SK-N-SH (cell line): Measurements from ENCODE around the gene PCGF3. TPM values are rescaled to one million over a fixed set of nuclear protein-coding genes. Genes with fewer than 3 reads are reported as not detected.

Source experiments
- CTCF ChIA-PET: fragments of 300-600, 350-600 bp; formaldehyde crosslinking; extraction: SDS; loops from one replicate; lab custom pipeline; 2021; lab: Yijun Ruan, JAX
- POLR2A ChIA-PET: fragments of 350-600 bp; sonication (Branson Sonifier 250); formaldehyde crosslinking; extraction: SDS; loops from one replicate; lab custom pipeline; 2020; ENCODE audit warnings: antibody characterized with exemption, inconsistent platforms; lab: Yijun Ruan, JAX
- DNase-seq: peaks from one replicate; pipeline ENCODE4 v3.0.0; 2012
- H2AFZ ChIP-seq: fragments of 200-600 bp; sonication (generic); 2 replicates; pipeline ENCODE4 v1.8.1; 2016; ENCODE audit warnings: antibody characterized with exemption, mild to moderate bottlenecking, low read depth
- H3F3A ChIP-seq: fragments of 200-600 bp; sonication (generic); replicated peaks from 2 replicates; pipeline ENCODE3; 2016; ENCODE audit warnings: antibody characterized with exemption, mild to moderate bottlenecking; ENCODE audit not compliant: insufficient read depth
- H3K27ac ChIP-seq, 2 experiments: fragments of 200-500 bp in 1 of 2; fragments of 200-600 bp in 1 of 2; sonication (Bioruptor generic) in 1 of 2; sonication (generic), shearing (Covaris generic) in 1 of 2; 2 replicates each; pipeline versions ENCODE4 v1.5.1 to v1.6.1; 2014 to 2016; ENCODE audit warnings: low read depth in 2 of 2, inconsistent platforms in 1 of 2, low read length in 1 of 2, mild to moderate bottlenecking in 1 of 2, mixed read lengths in 1 of 2
- H3K27me3 ChIP-seq: fragments of 200-600 bp; sonication (generic), shearing (Covaris generic); 2 replicates; pipeline ENCODE4 v1.6.1; 2016; ENCODE audit warnings: mixed run types; ENCODE audit not compliant: insufficient read depth
- H3K36me3 ChIP-seq, 2 experiments: fragments of 200-500 bp in 1 of 2; fragments of 200-600 bp in 1 of 2; sonication (Bioruptor generic) in 1 of 2; sonication (generic) in 1 of 2; replicated peaks in 1 of 2; 2 replicates each; pipeline versions ENCODE3 to v1.5.1; 2014 to 2016; ENCODE audit warnings: low read length in 1 of 2, mild to moderate bottlenecking in 1 of 2; ENCODE audit not compliant: insufficient read depth in 2 of 2, control insufficient read depth in 1 of 2
- H3K4me1 ChIP-seq, 2 experiments: fragments of 200-500 bp in 1 of 2; fragments of 200-600 bp in 1 of 2; sonication (Bioruptor generic) in 1 of 2; sonication (generic), shearing (Covaris generic) in 1 of 2; 2 replicates each; pipeline versions ENCODE4 v1.5.1 to v1.6.1; 2014 to 2016; ENCODE audit warnings: low read depth in 1 of 2, low read length in 1 of 2, mixed run types in 1 of 2; ENCODE audit not compliant: insufficient read depth in 2 of 2, control insufficient read depth in 1 of 2
- H3K4me2 ChIP-seq: fragments of 200-600 bp; sonication (generic), shearing (Covaris generic); 2 replicates; pipeline ENCODE4 v1.6.1; 2017; ENCODE audit warnings: mixed run types
- H3K4me3 ChIP-seq, 2 experiments: fragments of 200-500 bp in 1 of 2; fragments of 200-600 bp in 1 of 2; sonication (Bioruptor generic) in 1 of 2; sonication (generic), shearing (Covaris generic) in 1 of 2; 2 replicates each; pipeline versions ENCODE4 v1.5.1 to v1.8.1; 2014 to 2016; ENCODE audit warnings: low read depth in 2 of 2, inconsistent platforms in 1 of 2, low read length in 1 of 2, mild to moderate bottlenecking in 1 of 2, mixed read lengths in 1 of 2, moderate library complexity in 1 of 2
- H3K79me2 ChIP-seq: fragments of 200-600 bp; sonication (generic); 2 replicates; pipeline ENCODE4 v1.8.1; 2017; ENCODE audit warnings: mild to moderate bottlenecking; ENCODE audit not compliant: insufficient read depth
- H3K9ac ChIP-seq: fragments of 200-600 bp; sonication (generic); 2 replicates; pipeline ENCODE4 v1.6.1; 2017; ENCODE audit warnings: mixed run types
- H3K9me2 ChIP-seq: fragments of 200-600 bp; sonication (generic); 2 replicates; pipeline ENCODE4 v1.6.1; 2017; ENCODE audit warnings: mixed run types
- H3K9me3 ChIP-seq: fragments of 200-600 bp; sonication (generic); 2 replicates; pipeline ENCODE4 v1.6.1; 2017; ENCODE audit warnings: mixed run types, mild to moderate bottlenecking, moderate library complexity
- H4K20me1 ChIP-seq: fragments of 200-600 bp; sonication (generic); 2 replicates; pipeline ENCODE4 v1.6.1; 2017; ENCODE audit warnings: mild to moderate bottlenecking, mixed run types; ENCODE audit not compliant: insufficient read depth
- CHD2 ChIP-seq: fragments of 150-350 bp; IDR thresholded peaks from 2 replicates; pipeline ENCODE4 v1.6.1; 2018; ENCODE audit warnings: low read length; ENCODE audit not compliant: partially characterized antibody
- CTCF ChIP-seq: fragments of 200-600 bp; sonication (generic); IDR thresholded peaks from 2 replicates; pipeline ENCODE4 v1.6.1; 2017; ENCODE audit warnings: antibody characterized with exemption, mild to moderate bottlenecking, moderate library complexity
- ELF1 ChIP-seq: IDR thresholded peaks from 2 replicates; pipeline ENCODE4 v1.4.0; 2012
- EP300 ChIP-seq, 2 experiments: IDR thresholded peaks; 2 replicates each; pipeline versions ENCODE4 v1.4.0 to v1.6.1; 2012; ENCODE audit warnings: borderline replicate concordance in 1 of 2, low read depth in 1 of 2, low read length in 1 of 2
- FOXM1 ChIP-seq: IDR thresholded peaks from 2 replicates; pipeline ENCODE4 v1.4.0; 2012; ENCODE audit warnings: low read depth, mild to moderate bottlenecking
- JUND ChIP-seq: IDR thresholded peaks from 2 replicates; pipeline ENCODE4 v1.4.0; 2012
- MEF2A ChIP-seq: IDR thresholded peaks from 2 replicates; pipeline ENCODE4 v1.4.0; 2012; ENCODE audit warnings: low read depth, borderline replicate concordance
- MXI1 ChIP-seq: IDR thresholded peaks from 2 replicates; pipeline ENCODE4 v1.6.1; 2012; ENCODE audit warnings: mild to moderate bottlenecking, low read depth, low read length, improper control_type of control experiment
- RCOR1 ChIP-seq: fragments of 150-350 bp; IDR thresholded peaks from 2 replicates; pipeline ENCODE4 v1.6.1; 2017; ENCODE audit warnings: antibody characterized with exemption, low read length
- RXRA ChIP-seq: IDR thresholded peaks from 2 replicates; pipeline ENCODE4 v1.4.0; 2012; ENCODE audit warnings: low read depth, mild to moderate bottlenecking, borderline replicate concordance
- SIN3A ChIP-seq: IDR thresholded peaks from 2 replicates; pipeline ENCODE4 v1.6.1; 2012; ENCODE audit warnings: low read depth, mild to moderate bottlenecking, low read length, moderate library complexity, borderline replicate concordance
- SMC3 ChIP-seq: IDR thresholded peaks from 2 replicates; pipeline ENCODE4 v1.6.1; 2012; ENCODE audit warnings: low read depth, low read length, improper control_type of control experiment
- USF1 ChIP-seq: IDR thresholded peaks from 2 replicates; pipeline ENCODE4 v1.4.0; 2012; ENCODE audit warnings: low read depth, borderline replicate concordance
- YY1 ChIP-seq: IDR thresholded peaks from 2 replicates; pipeline ENCODE4 v1.4.0; 2012; ENCODE audit warnings: low read depth, mild to moderate bottlenecking
- WGBS: methylation state at CpG from one replicate; pipeline ENCODE4 v1.1.6; 2017; ENCODE audit warnings: low lambda C conversion rate; 5-methylcytosine and 5-hydroxymethylcytosine counted together
- polyA plus RNA-seq, 3 experiments: library from polyadenylated mRNA; depleted of rRNA; stranded (reverse); fragments of >200 nt; gene quantifications; 2 replicates each; pipeline ENCODE4 v1.2.3, GENCODE V29; 2012
- TF ChIP-seq, protein P1 (sequence below): IDR thresholded peaks from 2 replicates; pipeline ENCODE4 v1.6.1; 2012; ENCODE audit warnings: mild to moderate bottlenecking, low read depth, low read length, moderate library complexity
- TF ChIP-seq, protein P2 (sequence below): IDR thresholded peaks from 2 replicates; pipeline ENCODE4; 2012

The PCGF3 gene
- polyA plus RNA-seq, 1 of the 3 experiments (the other 2 are of a cell fraction) = 44.8 TPM

DNA sequence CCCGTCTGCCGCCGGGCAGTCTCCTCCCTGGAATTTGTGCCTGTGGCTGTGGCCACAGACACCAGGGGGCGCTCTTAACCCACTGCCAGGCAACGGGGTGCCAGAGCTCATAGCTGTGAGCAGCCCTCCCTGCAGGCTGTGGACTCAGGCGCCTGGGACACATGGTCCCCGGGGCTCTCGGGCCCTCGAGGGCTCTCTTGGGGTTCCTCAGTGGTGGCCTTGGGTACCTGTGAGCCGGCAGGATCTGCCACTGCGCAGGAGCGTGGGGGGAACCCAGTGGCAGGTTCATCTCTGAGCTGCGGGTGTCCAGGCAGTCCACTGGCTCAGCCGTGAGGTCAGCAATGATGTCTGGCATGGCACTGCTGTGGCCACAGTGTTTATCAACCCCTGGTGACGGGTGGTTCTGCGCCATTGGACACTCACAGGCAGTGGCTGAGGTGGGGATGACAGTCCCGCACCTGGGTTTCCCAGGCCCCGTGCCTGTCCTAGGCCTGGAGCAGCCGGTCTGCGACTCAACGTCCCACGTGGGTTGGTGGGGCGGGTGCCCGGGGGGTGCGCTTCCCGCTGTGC is 37.2 kb downstream of the PCGF3 start (continued):
- TF ChIP-seq, protein P1, sequence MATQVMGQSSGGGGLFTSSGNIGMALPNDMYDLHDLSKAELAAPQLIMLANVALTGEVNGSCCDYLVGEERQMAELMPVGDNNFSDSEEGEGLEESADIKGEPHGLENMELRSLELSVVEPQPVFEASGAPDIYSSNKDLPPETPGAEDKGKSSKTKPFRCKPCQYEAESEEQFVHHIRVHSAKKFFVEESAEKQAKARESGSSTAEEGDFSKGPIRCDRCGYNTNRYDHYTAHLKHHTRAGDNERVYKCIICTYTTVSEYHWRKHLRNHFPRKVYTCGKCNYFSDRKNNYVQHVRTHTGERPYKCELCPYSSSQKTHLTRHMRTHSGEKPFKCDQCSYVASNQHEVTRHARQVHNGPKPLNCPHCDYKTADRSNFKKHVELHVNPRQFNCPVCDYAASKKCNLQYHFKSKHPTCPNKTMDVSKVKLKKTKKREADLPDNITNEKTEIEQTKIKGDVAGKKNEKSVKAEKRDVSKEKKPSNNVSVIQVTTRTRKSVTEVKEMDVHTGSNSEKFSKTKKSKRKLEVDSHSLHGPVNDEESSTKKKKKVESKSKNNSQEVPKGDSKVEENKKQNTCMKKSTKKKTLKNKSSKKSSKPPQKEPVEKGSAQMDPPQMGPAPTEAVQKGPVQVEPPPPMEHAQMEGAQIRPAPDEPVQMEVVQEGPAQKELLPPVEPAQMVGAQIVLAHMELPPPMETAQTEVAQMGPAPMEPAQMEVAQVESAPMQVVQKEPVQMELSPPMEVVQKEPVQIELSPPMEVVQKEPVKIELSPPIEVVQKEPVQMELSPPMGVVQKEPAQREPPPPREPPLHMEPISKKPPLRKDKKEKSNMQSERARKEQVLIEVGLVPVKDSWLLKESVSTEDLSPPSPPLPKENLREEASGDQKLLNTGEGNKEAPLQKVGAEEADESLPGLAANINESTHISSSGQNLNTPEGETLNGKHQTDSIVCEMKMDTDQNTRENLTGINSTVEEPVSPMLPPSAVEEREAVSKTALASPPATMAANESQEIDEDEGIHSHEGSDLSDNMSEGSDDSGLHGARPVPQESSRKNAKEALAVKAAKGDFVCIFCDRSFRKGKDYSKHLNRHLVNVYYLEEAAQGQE = no peak

DNA sequence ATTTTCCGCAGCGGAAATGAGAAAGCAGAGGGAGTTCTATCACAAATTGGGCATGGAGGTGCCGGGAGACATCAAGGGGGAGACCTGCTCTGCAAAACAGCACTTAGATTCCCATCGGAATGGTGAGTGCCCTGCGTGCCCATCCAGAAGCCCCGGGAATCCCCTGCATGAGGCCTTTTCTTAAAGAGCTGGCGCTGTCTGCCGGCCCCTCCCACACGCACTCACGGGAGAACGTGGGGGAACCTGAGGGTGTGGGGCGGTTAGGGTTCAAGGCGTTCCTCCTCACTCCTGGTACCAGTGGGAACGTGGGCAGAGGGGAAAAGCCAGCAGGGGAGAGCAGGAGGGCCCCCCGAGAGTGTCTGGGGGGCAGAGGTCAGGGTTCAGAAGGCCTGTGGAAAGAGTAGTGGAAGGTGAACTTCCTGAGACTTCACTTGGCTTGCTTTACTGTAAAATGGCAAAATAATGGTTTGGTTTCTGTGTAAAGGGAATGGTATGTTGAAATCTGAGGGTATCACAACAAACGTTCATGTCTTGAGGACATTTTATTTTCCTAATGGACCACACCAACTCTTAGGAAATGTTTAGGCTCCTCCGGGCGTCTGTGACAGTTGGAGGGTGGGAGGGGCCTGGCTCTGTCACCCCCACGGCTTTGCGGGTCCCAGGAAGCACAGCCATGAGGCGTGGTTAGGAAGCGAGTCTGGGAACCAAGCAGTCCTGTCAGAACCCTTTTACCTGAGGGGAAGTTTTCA is 38.0 kb downstream of the PCGF3 start:
- TF ChIP-seq FOXM1 = no peak
- TF ChIP-seq JUND = no peak
- no peak for TF ChIP-seq CTCF
- TF ChIP-seq SMC3 = no peak
- TF ChIP-seq YY1 = no peak
- TF ChIP-seq MEF2A = no peak
- TF ChIP-seq, protein P1 = no peak
- TF ChIP-seq EP300 (IDR thresholded peaks at IDR 0.05; ENCODE audit: borderline replicate concordance in 1 of 2, low read depth in 1 of 2, low read length in 1 of 2) = no peak
- TF ChIP-seq USF1 = no peak
- no peak for TF ChIP-seq SIN3A
- no peak for TF ChIP-seq ELF1
- no peak for TF ChIP-seq MXI1
- no peak for TF ChIP-seq RCOR1
- TF ChIP-seq, protein P2, sequence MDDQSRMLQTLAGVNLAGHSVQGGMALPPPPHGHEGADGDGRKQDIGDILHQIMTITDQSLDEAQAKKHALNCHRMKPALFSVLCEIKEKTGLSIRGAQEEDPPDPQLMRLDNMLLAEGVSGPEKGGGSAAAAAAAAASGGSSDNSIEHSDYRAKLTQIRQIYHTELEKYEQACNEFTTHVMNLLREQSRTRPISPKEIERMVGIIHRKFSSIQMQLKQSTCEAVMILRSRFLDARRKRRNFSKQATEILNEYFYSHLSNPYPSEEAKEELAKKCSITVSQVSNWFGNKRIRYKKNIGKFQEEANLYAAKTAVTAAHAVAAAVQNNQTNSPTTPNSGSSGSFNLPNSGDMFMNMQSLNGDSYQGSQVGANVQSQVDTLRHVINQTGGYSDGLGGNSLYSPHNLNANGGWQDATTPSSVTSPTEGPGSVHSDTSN = no peak
- no peak for TF ChIP-seq RXRA
- no peak for TF ChIP-seq CHD2
- H3K4me2 ChIP-seq = no peak overlapping the region
- peaks cover 17 to 38% of the 10 kb centered on the region in 2 experiments for H3K36me3 ChIP-seq
- peaks cover 10% of the 10 kb centered on the region for H3F3A ChIP-seq
- H4K20me1 ChIP-seq = peaks cover 18% of the 10 kb centered on the region
- H3K9me3 ChIP-seq = no peaks in the 10 kb centered on the region
- H3K9ac ChIP-seq = no peak overlapping the region
- H3K9me2 ChIP-seq = no peaks in the 10 kb centered on the region
- no peaks in the 10 kb centered on the region for H3K4me1 ChIP-seq
- no peak for DNase-seq
- CTCF ChIA-PET = interaction anchor here (0.8 to 2.6 kb wide), 11 partner anchors 8 to 244 kb away, joined by 3 to 27 read pairs (median 11); partner anchors contain the start of gene IDUA
- H3K27ac ChIP-seq = no peak overlapping the region
- no peak overlapping the region for H3K4me3 ChIP-seq
- no peak overlapping the region for H2AFZ ChIP-seq
- WGBS = 88% methylated on average over 21 of the region's 22 CpGs
- H3K27me3 ChIP-seq = no peaks in the 10 kb centered on the region
- H3K79me2 ChIP-seq = peaks cover 9% of the 10 kb centered on the region; the same call in 1 of the 2 replicates
- POLR2A ChIA-PET = no interaction called here
